ENCODE measurements around the gene NIPA2.

NIPA2 gene

DNA sequence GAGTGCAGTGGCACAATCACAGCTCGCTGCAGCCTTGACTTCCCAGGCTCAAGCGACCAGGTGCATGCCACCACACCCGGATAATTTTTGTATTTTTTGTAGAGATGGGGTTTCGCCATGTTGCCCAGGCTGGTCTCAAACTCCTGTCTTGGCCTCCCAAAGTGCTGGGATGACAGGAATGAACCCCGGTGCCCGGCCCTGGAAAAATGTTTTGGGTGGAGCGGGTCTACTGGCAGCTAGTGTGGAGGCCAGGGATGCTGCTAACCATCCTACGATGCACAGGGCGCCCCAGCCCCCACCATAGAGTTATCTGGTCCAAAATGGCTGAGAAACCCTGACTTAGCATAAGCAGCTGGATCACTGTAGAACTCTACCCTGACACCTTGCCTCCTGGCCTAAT, 35.4 kb downstream of the NIPA2 start:
- DNase-seq, result no peak
- H2AFZ ChIP-seq (ENCODE audit: low read length), result no peak overlapping the region
- H3K4me1 ChIP-seq (ENCODE audit: low read length), result no peaks in the 10 kb centered on the region
- H3K79me2 ChIP-seq (ENCODE audit: low read length), result no peaks in the 10 kb centered on the region
- H3K4me2 ChIP-seq (ENCODE audit: low read depth, low read length), result no peak overlapping the region
- H3K36me3 ChIP-seq (replicated peaks; ENCODE audit: insufficient read depth, low read length), result no peaks in the 10 kb centered on the region
- H3K27me3 ChIP-seq (replicated peaks; ENCODE audit: insufficient read depth, low read length), result no peaks in the 10 kb centered on the region
- H3K9me2 ChIP-seq (replicated peaks; ENCODE audit: insufficient read depth, low read length), result no peaks in the 10 kb centered on the region
- no peaks in the 10 kb centered on the region for H3K9me3 ChIP-seq (replicated peaks; ENCODE audit: insufficient read depth, low read length)
- no peak overlapping the region for H3K4me3 ChIP-seq (ENCODE audit: low read length)
- TF ChIP-seq EZH2phosphoT487 (IDR thresholded peaks at IDR 0.05; ENCODE audit: low read length) (no peak), EZH2 (optimal IDR thresholded peaks at IDR 0.05; ENCODE audit: low read depth, low read length) (no peak), CTCF (IDR thresholded peaks at IDR 0.05; ENCODE audit: low read length) (no peak)
- H3K27ac ChIP-seq (ENCODE audit: low read length), result no peak overlapping the region
- H3F3A ChIP-seq (ENCODE audit: insufficient read depth, low read length), result no peaks in the 10 kb centered on the region; the same call in 1 of the 2 replicates
- H4K20me1 ChIP-seq (ENCODE audit: insufficient read depth, low read length), result no peaks in the 10 kb centered on the region
- H3K9ac ChIP-seq (ENCODE audit: low read length), result no peak overlapping the region

GRCh38 chr15:22874256-22874655, 35.8 kb downstream of the NIPA2 start:
- Histone ChIP-seq H3K9ac (ENCODE audit: low read length) (no peak overlapping the region), H3K27ac (ENCODE audit: low read length) (no peak overlapping the region), H3K9me3 (replicated peaks; ENCODE audit: insufficient read depth, low read length) (no peaks in the 10 kb centered on the region), H3F3A (ENCODE audit: insufficient read depth, low read length) (no peaks in the 10 kb centered on the region; the same call in 1 of the 2 replicates), H4K20me1 (ENCODE audit: insufficient read depth, low read length) (no peaks in the 10 kb centered on the region), H3K36me3 (replicated peaks; ENCODE audit: insufficient read depth, low read length) (no peaks in the 10 kb centered on the region), H2AFZ (ENCODE audit: low read length) (no peak overlapping the region), H3K4me2 (ENCODE audit: low read depth, low read length) (no peak overlapping the region), H3K79me2 (ENCODE audit: low read length) (no peaks in the 10 kb centered on the region), H3K4me1 (ENCODE audit: low read length) (no peaks in the 10 kb centered on the region), H3K9me2 (replicated peaks; ENCODE audit: insufficient read depth, low read length) (no peaks in the 10 kb centered on the region), H3K27me3 (replicated peaks; ENCODE audit: insufficient read depth, low read length) (no peaks in the 10 kb centered on the region), H3K4me3 (ENCODE audit: low read length) (no peak overlapping the region)
- TF ChIP-seq EZH2phosphoT487 (IDR thresholded peaks at IDR 0.05; ENCODE audit: low read length), result no peak
- no peak for TF ChIP-seq EZH2 (optimal IDR thresholded peaks at IDR 0.05; ENCODE audit: low read depth, low read length)
- no peak for TF ChIP-seq CTCF (IDR thresholded peaks at IDR 0.05; ENCODE audit: low read length)
- no peak for DNase-seq

DNA sequence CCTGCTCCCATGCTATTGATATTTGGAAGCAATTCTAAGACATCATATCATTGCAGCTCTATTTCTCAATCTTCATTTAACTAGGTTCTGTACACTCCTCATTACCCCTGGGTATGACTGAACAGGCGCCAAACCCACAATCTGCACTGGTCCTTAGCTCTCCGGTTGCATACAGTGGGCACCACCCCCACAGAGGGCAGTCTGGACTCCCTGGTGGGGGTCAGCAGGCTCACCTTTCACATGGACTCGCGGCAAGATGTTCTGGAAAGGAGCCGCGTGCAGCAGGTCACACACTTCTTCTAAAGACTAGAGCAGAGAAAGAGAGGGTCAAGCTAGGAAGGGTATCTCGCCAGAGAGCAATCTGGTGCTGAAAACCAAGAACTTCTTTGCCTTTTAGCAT, 36.5 kb downstream of the NIPA2 start:
- TF ChIP-seq EZH2phosphoT487 (IDR thresholded peaks at IDR 0.05; ENCODE audit: low read length) (no peak), CTCF (IDR thresholded peaks at IDR 0.05; ENCODE audit: low read length) (no peak), EZH2 (optimal IDR thresholded peaks at IDR 0.05; ENCODE audit: low read depth, low read length) (no peak)
- H3K4me1 ChIP-seq (ENCODE audit: low read length), result no peaks in the 10 kb centered on the region

More for the DNA sequence above, 36.5 kb downstream of the NIPA2 start:
- Histone ChIP-seq H3K4me3 (ENCODE audit: low read length) (no peak overlapping the region), H3F3A (ENCODE audit: insufficient read depth, low read length) (no peaks in the 10 kb centered on the region; the same call in 1 of the 2 replicates), H3K79me2 (ENCODE audit: low read length) (no peaks in the 10 kb centered on the region), H3K27me3 (replicated peaks; ENCODE audit: insufficient read depth, low read length) (no peaks in the 10 kb centered on the region), H4K20me1 (ENCODE audit: insufficient read depth, low read length) (no peaks in the 10 kb centered on the region), H3K9me3 (replicated peaks; ENCODE audit: insufficient read depth, low read length) (no peaks in the 10 kb centered on the region), H3K36me3 (replicated peaks; ENCODE audit: insufficient read depth, low read length) (no peaks in the 10 kb centered on the region), H3K27ac (ENCODE audit: low read length) (no peak overlapping the region), H3K9me2 (replicated peaks; ENCODE audit: insufficient read depth, low read length) (no peaks in the 10 kb centered on the region), H3K4me2 (ENCODE audit: low read depth, low read length) (no peak overlapping the region), H2AFZ (ENCODE audit: low read length) (no peak overlapping the region), H3K9ac (ENCODE audit: low read length) (no peak overlapping the region)
- no peak for DNase-seq
